Caki2 (cell line): ENCODE results near the gene KIAA1210. TPM values are rescaled to one million over a fixed set of nuclear protein-coding genes. Genes with fewer than 3 reads are reported as not detected.

Experiments
- DNase-seq: peaks from one replicate; pipeline ENCODE4 v3.0.0-alpha.2; 2015; ENCODE audit warnings: low read depth
- in situ Hi-C: cut with HindIII; loops from 2 replicates; pipeline ENCODE4 v1.10.0; 2016; ENCODE audit warnings: low sequenced_read_pairs, low pct_unique_long_range_greater_than_20kb, mixed read lengths
- total RNA-seq: library from RNA; depleted of rRNA; stranded (reverse); fragments of >200 nt; shearing (Covaris generic); gene quantifications from 2 replicates; pipeline ENCODE4 v1.2.3, GENCODE V29; 2014; ENCODE audit warnings: low replicate concordance; rRNA removed

The KIAA1210 gene
- not detected in 2 replicates for total RNA-seq

GRCh38 chrX:119127650-119128049 is at the start of gene KIAA1210:
TSS of gene KIAA1210 (minus strand) at chrX:119127812. CDS start at chrX:119123642, 4,170 bp downstream.
- no peak for DNase-seq
- in situ Hi-C loops = no loop called here

- no peak for DNase-seq
- in situ Hi-C loops = no loop called here
Observed at GRCh38 chrX:119177278-119177677, 49.7 kb upstream of the KIAA1210 start.

GRCh38 chrX:119174900-119175299 is 47.3 kb upstream of the KIAA1210 start:
- in situ Hi-C loops = no loop called here
- DNase-seq = no peak

GRCh38 chrX:119168104-119168503 is 40.5 kb upstream of the KIAA1210 start:
- no peak for DNase-seq
- in situ Hi-C loops = no loop called here

- in situ Hi-C loops = no loop called here
- no peak for DNase-seq
Observed at GRCh38 chrX:119158226-119158625, 30.6 kb upstream of the KIAA1210 start.

GRCh38 chrX:119156241-119156640 is 28.6 kb upstream of the KIAA1210 start:
- DNase-seq = no peak
- in situ Hi-C loops = no loop called here

- in situ Hi-C loops = no loop called here
- DNase-seq = peak; percentile 40
Observed at GRCh38 chrX:119155416-119156035, 27.9 kb upstream of the KIAA1210 start.

- in situ Hi-C loops = no loop called here
- no peak for DNase-seq
Observed at GRCh38 chrX:119151051-119151380, 23.4 kb upstream of the KIAA1210 start.

- in situ Hi-C loops = no loop called here
- no peak for DNase-seq
Observed at GRCh38 chrX:119150163-119151050, 22.8 kb upstream of the KIAA1210 start.

GRCh38 chrX:119147486-119147885 is 19.9 kb upstream of the KIAA1210 start:
- in situ Hi-C loops = no loop called here
- DNase-seq = peak; percentile 18

GRCh38 chrX:119145241-119145653 is 17.6 kb upstream of the KIAA1210 start:
- no peak for DNase-seq
- in situ Hi-C loops = no loop called here

- in situ Hi-C loops = no loop called here
- DNase-seq = no peak
Observed at GRCh38 chrX:119134466-119134865, 6.9 kb upstream of the KIAA1210 start.

GRCh38 chrX:119132961-119133360 is 5.3 kb upstream of the KIAA1210 start:
- in situ Hi-C loops = no loop called here
- DNase-seq = no peak

- in situ Hi-C loops = no loop called here
- DNase-seq = no peak
Observed at GRCh38 chrX:119132316-119132715, 4.7 kb upstream of the KIAA1210 start.

GRCh38 chrX:119130911-119131310 is 3.3 kb upstream of the KIAA1210 start:
- in situ Hi-C loops = no loop called here
- no peak for DNase-seq

- no peak for DNase-seq
- in situ Hi-C loops = no loop called here
Observed at GRCh38 chrX:119121341-119121740, 6.3 kb downstream of the KIAA1210 start.

GRCh38 chrX:119118780-119119395 is 8.7 kb downstream of the KIAA1210 start:
- in situ Hi-C loops = no loop called here
- peak; percentile 26 for DNase-seq

- DNase-seq = no peak
- in situ Hi-C loops = no loop called here
Observed at GRCh38 chrX:119107206-119107605, 20.4 kb downstream of the KIAA1210 start.

- in situ Hi-C loops = no loop called here
- no peak for DNase-seq
Observed at GRCh38 chrX:119105826-119106225, 21.8 kb downstream of the KIAA1210 start.
